GM18870 (cell line): Measurements from ENCODE around the gene KCNJ12.
"Not testable (repeated sequence)": the region's sequence is repeated elsewhere in the genome, so short reads cannot be mapped to it uniquely, and the experiment has no call there.

ENCODE experiments used
- ATAC-seq: cut with Tn5 transposase; IDR thresholded peaks from one replicate; pipeline ENCODE4 v1.9.1; 2021; ENCODE audit warnings: moderate library complexity; ENCODE audit not compliant: unreplicated experiment

The KCNJ12 gene

DNA sequence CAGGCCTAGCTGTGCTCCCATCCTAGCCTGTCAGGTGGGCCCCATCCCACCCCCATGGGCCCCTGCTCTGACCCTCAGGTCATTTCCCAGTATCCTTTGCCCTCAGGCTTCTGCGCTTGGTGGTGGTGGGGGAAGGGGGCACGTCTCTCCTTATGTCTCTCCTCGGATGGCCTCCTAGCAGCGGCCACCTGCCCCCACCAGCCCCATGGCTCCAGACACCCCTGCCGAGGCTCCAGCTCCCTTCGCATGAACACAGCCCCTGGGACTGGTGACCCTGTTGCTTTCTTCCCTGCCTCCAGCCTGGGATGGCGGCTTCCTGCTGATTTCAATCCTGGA, 27.3 kb upstream of the KCNJ12 start:
- ATAC-seq = not testable (repeated sequence)

DNA sequence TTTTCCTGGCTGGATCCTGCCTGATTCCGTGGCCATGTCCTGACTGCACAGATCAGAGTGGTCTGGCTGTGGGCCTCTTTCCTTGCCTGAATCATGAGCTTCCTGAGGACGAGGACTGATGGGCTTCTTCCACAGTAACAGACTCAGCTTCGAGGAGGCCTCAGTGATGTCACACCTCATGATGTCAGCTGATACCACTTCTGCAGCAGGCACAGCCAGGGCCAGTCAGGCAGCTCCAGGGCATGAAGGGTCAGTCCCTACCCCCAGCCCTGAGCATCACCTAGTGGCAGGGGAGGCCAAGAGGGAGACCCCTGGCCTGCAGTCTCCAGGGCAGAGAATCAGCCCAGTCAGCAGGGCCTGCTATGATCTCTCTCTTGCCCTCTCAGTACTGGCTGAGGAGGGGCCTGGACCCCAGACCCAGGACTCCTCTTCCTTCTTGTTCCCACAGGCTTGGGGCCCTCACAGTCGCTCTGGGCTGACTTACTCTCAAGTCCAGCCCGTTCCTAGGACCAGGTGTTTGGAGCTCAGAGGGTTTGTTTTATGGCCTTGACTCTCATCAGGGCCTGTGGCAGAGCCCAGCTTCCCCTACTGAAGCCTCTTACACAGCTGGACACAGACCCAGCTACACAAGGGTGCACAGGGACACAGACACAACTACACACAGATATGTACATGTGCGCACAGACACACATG, 26.7 kb upstream of the KCNJ12 start:
- ATAC-seq = not testable (repeated sequence)

GRCh38 chr17:21350495-21350894, 25.7 kb upstream of the KCNJ12 start:
- not testable (repeated sequence) for ATAC-seq

GRCh38 chr17:21351366-21352065, 24.6 kb upstream of the KCNJ12 start:
- ATAC-seq = no peak

GRCh38 chr17:21352221-21352980, 23.8 kb upstream of the KCNJ12 start:
- no peak for ATAC-seq

GRCh38 chr17:21352981-21353265, 23.2 kb upstream of the KCNJ12 start:
- no peak for ATAC-seq

DNA sequence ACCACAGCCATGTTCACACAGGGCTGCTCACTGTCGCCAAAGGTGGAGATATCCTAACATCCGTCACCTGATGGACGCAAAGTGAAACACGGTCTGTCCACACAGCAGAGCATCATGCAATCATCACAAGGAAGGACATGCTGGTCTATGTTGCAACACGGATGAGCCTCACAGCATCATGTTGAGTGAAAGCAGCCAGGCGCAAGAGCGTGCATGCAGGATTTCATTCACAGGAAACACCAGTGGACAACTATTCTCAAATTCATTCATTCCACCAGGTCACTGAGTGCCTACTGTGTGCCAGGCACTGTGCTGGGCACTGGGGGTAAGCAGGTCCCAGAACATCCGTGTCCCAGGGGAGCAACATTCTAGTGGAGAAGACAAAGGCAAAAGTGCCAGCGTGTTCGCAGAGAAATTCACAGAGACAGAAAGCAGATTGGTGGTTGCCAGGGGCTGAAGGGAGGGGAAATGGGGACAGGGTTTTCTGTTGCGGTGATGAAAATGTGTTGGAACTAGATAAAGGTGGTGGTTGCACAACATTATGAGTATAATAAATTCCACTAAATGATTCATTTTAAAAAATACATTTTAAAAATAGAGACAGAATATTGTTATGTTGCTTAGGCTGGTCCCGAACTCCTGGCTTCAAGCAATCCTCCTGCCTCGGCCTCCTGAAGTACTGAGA, 22.7 kb upstream of the KCNJ12 start:
- no peak for ATAC-seq

DNA sequence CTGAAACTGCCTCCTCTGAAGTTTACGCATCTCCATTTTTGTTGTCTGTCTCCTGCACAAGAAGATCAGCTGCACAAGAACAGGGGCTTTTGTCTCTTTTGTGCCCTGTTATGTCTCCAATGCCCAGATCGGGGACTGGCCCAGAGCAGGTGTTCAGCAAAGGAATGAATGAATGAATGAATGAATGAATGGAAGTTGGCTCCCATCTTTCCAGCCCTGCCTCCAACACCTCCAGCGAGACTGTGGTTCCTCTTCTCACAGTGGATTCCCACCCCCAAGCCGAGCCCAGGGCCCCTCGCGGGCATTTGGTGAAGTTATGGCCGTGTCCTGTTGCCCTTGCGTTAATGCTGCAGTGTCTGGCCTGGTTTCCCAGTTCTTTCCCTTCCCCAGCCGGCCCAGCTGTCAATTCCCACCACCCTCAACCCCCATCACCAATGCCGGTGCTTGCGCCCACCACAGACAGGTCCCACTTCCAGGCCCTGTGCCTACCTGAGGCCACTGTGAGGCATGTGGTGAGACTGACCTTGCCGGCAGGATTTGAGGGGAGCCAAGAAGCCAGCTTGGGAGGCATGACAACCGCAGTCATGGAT, 21.3 kb upstream of the KCNJ12 start:
- ATAC-seq = no peak

DNA sequence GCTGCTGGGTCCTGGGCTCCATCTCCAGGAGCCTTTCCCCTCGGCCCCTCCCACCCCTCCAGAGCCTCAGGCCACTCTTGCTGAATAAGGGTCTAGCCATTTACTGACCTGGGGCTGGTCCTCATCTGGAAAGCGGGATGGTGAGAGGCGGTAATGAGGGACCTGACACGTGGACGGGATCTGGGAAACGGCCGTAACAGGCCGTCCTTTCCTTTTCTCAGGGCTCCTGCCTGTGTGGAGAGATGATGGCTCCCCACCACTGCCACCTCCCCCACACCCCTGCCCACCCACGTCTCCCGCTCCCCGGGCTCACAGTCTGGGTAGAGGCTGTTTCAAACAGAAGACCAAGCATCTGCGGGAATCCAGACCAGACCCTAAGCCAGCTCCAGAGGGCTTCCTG, 20.6 kb upstream of the KCNJ12 start:
- ATAC-seq = no peak

DNA sequence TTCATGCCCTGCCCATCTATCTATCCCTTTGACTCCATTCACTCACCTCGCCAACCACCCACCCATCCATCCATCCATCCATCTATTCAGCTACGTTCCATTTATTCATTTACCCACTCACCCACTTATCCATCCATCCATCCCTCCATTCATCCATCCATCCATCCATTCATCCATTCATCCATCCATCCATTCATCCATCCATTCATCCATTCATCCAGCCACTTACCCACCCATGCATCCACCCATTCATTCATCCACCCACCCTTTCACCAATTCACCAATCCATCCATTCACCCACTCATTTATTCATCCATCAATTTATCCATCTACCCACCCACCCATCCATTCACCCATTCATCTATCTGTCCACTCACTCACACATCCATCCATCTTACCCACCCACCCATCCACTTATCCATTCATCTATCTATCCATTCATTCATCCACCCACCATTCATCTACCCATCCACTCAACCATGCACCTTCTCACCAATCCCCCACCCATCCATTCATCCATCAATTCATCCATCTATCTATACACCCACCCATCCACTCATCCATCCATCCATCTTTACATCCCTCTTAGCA, 19.5 kb upstream of the KCNJ12 start:
- ATAC-seq = no peak

GRCh38 chr17:21357281-21357680, 18.9 kb upstream of the KCNJ12 start:
- no peak for ATAC-seq

DNA sequence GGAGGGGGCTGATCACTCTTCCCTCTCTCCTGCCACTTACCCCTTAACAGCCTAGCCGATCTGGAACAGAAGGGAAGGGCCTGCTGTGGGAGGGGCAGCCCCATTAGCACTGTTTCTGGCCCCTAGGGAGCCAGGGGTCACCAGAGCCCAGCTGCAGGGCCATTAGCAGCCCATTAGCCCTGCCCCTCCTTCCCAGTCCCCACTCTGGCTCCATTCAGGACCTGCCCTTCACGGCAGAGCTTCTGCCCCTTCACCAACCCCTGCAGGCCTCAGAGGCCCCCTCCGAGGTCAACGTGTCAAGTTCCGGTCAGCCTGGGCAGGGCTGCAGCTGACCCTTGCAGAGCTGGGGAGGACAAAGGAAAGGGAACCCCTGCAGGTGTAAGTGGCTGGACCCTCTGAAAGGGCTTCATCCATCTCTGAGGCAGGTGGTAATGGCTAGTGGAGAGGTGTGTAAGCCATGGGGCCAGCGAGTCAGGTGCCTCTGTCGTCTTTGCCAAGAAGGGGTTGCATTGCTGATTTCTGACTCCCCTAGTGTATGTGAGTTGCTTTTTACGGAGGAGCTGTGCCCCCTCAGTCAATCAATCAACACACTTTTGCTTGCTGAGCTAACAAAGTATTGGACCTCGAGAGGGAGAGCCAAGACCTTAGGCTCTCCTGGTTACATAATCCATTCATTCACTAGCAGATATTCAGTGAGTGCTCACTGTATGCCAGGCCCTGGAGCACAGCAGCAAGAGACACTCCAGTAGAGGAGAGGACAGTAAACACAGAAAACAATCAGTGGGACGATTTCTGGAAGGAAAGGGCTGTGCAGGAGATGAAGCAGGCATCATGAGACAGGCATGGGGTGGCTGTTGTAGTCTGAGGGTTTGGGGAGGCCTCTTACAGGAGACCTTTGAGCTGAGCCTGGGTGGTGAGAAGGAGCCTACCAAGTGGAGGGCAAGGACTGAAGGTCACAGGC, 18.2 kb upstream of the KCNJ12 start:
- no peak for ATAC-seq

GRCh38 chr17:21358682-21359482, 17.3 kb upstream of the KCNJ12 start:
- no peak for ATAC-seq

DNA sequence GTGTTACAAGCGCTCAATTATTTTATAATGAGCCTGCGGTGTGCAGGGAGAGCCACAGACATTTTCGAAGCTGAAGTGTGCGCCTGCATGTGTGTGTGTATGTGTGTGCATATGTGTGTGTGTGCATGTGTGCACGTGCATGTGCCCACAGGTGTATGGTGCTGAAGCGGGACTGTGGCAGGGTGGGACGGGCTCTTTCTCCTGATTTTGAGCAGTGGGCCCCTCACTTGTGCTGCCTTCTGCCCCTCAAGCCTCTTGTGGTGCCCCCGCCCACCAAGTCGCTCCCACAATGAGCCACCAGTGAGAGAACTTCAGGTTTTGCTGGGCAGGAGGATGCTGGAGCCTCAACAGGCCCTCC, 16.7 kb upstream of the KCNJ12 start:
- ATAC-seq = no peak

- no peak for ATAC-seq
These were observed 16.1 kb upstream of the KCNJ12 start for GRCh38 chr17:21360048-21360447.

GRCh38 chr17:21361020-21361809, 14.9 kb upstream of the KCNJ12 start:
- ATAC-seq = no peak

DNA sequence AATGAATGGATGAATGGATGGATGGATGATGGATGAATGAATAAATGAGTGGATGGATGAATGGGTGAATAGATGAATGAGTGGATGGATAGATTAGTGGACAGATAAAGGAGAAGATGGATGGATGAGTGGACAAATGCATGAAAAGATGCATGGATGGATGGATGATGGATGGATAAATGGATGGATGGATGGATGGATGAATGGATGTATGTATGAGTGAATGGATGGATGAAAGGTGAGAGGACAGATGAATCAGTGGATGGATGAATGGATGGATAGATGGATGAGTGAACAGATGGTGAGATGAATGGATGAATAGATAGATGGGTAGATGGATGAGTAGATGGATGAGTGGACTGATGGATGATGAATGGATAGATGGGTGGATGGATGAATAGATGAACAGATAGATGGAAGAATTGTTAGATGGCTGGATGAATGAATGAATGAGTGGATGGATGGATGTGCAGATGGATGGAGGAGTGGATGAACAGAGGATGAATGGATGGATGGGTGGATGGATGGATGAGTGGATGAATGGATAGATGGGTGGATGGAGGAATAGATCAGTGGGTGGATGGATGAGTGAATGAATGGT, 13.7 kb upstream of the KCNJ12 start:
- no peak for ATAC-seq
